Ectodermal cell (in vitro differentiated cells): Measurements from ENCODE around the gene CYFIP1.

ENCODE experiments used
- H3K27ac ChIP-seq: 2 replicates; pipeline ENCODE4 v1.7.0; 2013; ENCODE audit warnings: mild to moderate bottlenecking, low read depth, low read length; ENCODE audit not compliant: insufficient read depth, poor library complexity, severe bottlenecking
- H3K27me3 ChIP-seq: 2 replicates; pipeline ENCODE4 v1.7.0; 2013; ENCODE audit warnings: mild to moderate bottlenecking, low read length; ENCODE audit not compliant: insufficient read depth, control insufficient read depth, poor library complexity, severe bottlenecking
- H3K36me3 ChIP-seq: one replicate; pipeline ENCODE4 v1.7.0; 2013; ENCODE audit warnings: low read length; ENCODE audit not compliant: control insufficient read depth, insufficient read depth
- H3K4me1 ChIP-seq: one replicate; pipeline ENCODE4 v1.7.0; 2013; ENCODE audit warnings: low read length; ENCODE audit not compliant: control insufficient read depth, insufficient read depth
- H3K4me3 ChIP-seq: 2 replicates; pipeline ENCODE4 v1.7.0; 2013; ENCODE audit warnings: low read depth, low read length, control low read depth; ENCODE audit not compliant: insufficient read depth
- H3K9me3 ChIP-seq: 2 replicates; pipeline ENCODE4 v1.7.0; 2013; ENCODE audit warnings: mild to moderate bottlenecking, low read length, moderate library complexity; ENCODE audit not compliant: control insufficient read depth
- WGBS, 2 experiments: methylation state at CpG; one replicate each; pipeline ENCODE4 v1.1.7; 2013; ENCODE audit warnings: missing lambda C conversion rate in 2 of 2; 5-methylcytosine and 5-hydroxymethylcytosine counted together

Gene CYFIP1

DNA sequence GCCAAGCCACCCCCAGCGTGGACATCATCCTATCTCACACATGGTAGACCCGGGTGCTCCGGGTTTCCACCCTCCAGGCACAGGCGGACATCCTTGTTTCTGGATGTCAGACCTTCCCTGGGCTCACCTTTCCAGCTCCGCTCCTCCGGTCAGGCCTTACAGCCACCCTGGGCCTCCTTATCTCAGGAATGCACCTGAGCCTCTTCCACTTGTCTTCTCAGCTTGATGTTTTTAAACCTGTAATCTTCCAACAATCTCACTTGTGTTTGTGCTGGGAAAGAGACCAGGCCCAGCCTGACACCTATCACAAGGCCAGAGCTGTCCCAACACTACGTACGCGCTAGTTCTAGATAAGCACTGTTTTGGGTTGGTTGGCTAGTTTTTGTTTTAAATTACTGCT lies 87.8 kb downstream of the CYFIP1 start:
- Histone ChIP-seq H3K27ac (no peak overlapping the region), H3K36me3 (peaks cover 8% of the 10 kb centered on the region)
- WGBS, 2 experiments = 93 to 97% methylated on average over 9 of the region's 9 CpGs

DNA sequence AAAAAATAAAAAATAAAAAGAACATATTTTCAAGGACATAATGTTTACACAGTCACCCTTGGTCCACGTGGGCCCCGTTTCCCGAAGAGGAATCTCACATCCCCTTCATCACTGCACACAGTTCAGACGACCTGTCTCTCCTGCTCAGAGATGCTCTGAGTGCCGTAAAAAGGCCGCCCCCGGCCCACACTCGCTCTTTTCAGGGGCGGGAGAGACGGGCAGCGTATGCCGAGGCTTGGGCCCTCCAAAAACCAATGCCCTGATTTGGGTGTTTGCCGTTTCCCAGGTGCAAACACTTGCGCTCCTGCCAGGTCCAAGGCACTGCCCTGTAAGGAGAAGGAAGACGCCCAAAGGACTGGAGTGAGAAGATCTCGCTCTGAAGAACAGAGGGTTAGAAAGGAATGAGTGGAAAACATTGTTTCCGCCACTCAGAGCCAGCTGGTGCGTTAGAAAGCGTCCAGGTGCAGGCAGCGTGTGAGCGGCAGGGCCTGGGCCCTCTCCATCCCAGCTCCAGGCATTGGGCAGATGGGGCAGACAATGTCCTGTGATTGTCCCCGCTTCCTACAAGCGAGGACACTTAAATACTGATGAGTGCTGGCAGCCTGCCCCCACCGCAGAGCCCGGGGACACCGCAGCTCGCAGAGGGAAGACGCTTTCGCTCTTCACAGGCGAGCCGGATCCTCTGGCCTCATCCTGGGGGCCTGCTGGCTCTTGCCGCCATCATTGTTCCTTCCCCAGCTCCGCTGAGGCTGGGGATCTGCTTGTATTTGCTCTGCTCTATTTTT lies 88.5 kb downstream of the CYFIP1 start:
- Histone ChIP-seq H3K36me3 (peaks cover 8% of the 10 kb centered on the region), H3K9me3 (no peaks in the 10 kb centered on the region), H3K27me3 (no peaks in the 10 kb centered on the region), H3K27ac (no peak overlapping the region), H3K4me1 (no peaks in the 10 kb centered on the region), H3K4me3 (no peak overlapping the region)
- WGBS, 2 experiments = 92 to 94% methylated on average over 33 of the region's 33 CpGs

More for the DNA sequence above, 87.8 kb downstream of the CYFIP1 start:
- H3K4me1 ChIP-seq = no peaks in the 10 kb centered on the region
- H3K9me3 ChIP-seq = no peaks in the 10 kb centered on the region
- no peak overlapping the region for H3K4me3 ChIP-seq
- no peaks in the 10 kb centered on the region for H3K27me3 ChIP-seq

DNA sequence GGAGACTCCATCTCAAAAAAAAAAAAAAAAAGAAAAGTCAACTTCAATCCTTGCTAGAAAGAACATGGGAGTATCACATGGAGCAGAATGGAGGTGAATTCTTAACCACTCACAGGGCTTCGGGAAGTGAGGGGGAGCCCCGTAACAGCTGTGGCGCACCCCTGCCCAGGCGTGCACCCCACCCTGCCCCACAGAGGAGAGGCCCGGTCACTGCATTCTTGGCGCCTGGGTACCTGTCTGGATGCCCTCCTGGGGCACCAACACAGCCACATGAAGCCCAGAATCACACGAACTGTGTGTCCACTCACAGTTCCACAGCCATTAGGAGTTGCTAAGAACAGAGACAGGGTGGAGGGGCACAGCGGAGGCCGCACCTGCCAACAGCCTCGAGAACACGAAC lies 89.9 kb downstream of the CYFIP1 start:
- peaks cover 8% of the 10 kb centered on the region for H3K36me3 ChIP-seq

DNA sequence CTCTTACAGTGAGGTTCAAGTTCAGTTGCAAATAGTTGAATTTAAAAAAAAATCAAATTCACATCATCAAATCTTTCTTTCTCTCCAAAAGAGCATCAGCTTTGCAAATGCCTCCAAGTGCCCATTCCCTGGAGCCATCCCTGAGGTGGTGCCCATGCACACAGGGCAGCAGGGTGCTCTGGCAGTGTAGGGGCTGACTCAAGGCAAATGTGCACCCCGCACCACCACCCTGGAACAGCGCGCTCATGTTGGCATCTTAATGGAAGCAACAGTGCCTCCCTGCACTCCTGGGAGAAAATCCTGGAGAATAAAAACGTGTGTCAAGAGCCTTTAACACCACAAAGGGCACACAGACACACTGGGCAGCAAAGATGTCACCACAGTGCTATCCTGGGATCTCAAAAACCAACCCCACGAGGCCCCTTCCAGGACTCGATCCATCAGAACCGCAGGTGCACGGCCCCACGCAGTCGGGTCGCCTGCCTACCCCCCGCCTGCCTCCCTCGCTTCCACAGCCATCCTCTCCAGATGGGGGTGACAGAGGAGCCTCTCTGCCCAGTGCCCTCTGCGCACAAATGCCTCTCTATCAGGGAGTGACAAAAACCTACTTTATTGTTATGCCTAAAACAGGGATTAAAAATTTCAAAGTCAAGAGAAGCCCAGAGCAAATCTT lies 90.9 kb downstream of the CYFIP1 start:
- Histone ChIP-seq H3K4me1 (no peaks in the 10 kb centered on the region), H3K27ac (no peak overlapping the region), H3K4me3 (no peak overlapping the region), H3K27me3 (no peaks in the 10 kb centered on the region), H3K9me3 (no peaks in the 10 kb centered on the region), H3K36me3 (peaks cover 8% of the 10 kb centered on the region)
- 92 to 94% methylated on average over 14 of the region's 14 CpGs for WGBS, 2 experiments

More for the DNA sequence above, 89.9 kb downstream of the CYFIP1 start:
- WGBS, 2 experiments = 95 to 98% methylated on average over 11 of the region's 11 CpGs
- Histone ChIP-seq H3K27me3 (no peaks in the 10 kb centered on the region), H3K4me3 (no peak overlapping the region), H3K27ac (no peak overlapping the region), H3K9me3 (no peaks in the 10 kb centered on the region), H3K4me1 (no peaks in the 10 kb centered on the region)

DNA sequence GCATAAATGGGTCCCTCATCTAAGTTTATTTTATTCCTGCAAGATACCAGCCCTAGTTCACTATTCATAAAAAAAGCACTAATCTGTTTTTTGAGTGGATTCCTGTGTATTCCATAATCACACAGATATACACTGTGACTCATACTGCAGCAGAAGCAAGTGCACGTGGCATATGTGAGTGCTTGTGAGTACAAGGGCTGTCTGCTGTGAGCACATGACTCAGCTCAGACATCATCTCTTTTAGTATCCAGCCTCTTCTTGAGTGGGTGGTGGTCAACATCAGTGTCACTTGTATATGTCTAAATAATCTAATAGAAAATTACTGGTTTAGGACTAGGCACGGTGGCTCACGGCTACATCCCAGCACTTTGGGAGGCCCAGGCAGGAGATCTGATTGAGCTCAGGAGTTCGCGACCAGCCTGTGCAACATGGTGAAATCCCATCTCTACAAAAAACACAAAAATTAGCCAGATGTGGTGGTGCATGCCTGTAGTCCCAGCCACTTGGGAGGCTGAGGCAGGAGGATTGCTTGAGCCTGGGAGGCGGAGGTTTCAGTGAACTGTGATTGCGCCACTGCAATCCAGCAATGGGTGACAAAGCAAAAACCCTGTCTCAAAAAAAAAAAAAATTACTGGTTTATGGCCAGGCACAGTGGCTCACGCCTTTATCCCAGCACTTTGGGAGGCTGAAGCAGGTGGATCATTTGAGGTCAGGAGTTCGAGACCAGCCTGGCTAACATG lies 91.9 kb downstream of the CYFIP1 start:
- H3K27ac ChIP-seq = no peak overlapping the region

DNA sequence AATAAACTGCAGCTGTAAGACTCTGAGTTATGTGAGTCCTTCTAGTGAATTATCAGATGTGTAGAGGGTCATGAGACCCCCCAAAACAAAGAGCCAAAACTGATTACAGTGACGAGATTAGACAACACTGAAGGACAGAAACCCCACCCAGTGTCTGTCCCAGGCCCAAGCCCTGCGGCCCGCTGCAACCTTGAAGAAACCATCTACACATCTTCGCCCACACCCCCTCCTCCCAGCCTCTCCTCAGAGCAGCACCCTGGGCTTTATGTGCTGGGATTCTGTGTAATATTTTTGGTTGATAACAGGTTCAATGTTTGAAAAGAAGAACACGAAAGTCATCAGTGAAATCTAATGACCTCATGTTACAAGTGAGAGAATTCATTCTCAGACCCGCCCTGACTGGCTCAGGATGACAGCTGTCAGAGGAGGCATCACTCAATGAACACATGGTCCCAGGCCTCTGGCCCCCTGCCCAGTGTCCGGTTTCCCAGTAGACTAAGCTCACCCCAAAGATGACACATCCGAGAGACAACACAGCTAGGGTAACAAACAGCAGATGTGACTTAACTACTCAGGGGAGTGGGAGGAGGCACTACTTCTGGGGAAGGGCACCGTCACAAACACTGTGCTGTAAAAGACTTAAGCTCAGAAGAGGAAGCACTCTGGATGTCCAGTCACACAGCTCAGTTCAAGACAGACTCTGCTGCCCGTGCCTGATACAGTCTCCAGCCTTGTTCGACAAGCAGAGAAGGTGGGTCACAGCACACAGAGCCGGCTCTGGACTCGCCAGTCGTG lies 92.8 kb downstream of the CYFIP1 start:
- peaks cover 8% of the 10 kb centered on the region for H3K36me3 ChIP-seq
- no peak overlapping the region for H3K27ac ChIP-seq

More for the DNA sequence above, 91.9 kb downstream of the CYFIP1 start:
- Histone ChIP-seq H3K36me3 (peaks cover 8% of the 10 kb centered on the region), H3K9me3 (no peaks in the 10 kb centered on the region), H3K27me3 (no peaks in the 10 kb centered on the region), H3K4me3 (no peak overlapping the region), H3K4me1 (no peaks in the 10 kb centered on the region)
- WGBS, 2 experiments = 87 to 96% methylated on average over 9 of the region's 9 CpGs

DNA sequence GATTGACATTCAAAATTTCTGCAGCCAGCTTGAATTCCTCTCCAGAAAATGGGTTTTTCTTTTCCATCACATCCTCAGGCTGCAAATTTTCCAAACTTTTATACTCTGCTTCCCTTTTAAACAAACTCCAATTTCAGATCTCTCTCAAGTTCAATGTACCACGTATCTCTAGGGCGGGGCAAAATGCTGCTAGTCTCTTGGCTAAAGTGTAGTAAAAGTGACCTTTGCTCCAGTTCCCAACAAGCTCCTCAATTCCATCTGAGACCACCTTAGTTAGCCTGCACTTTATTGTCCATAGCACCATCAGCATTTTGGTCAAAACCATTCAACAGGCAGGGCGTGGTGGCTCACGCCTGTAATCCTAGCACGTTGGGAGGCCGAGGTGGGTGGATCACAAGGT lies 95.0 kb downstream of the CYFIP1 start:
- peaks cover 3% of the 10 kb centered on the region for H3K36me3 ChIP-seq
- H3K27ac ChIP-seq = no peak overlapping the region
- H3K4me3 ChIP-seq = no peak overlapping the region
- H3K4me1 ChIP-seq = no peaks in the 10 kb centered on the region
- 94% methylated on average over 6 of the region's 6 CpGs for WGBS, 2 experiments
- no peaks in the 10 kb centered on the region for H3K27me3 ChIP-seq
- H3K9me3 ChIP-seq = no peaks in the 10 kb centered on the region

More for the DNA sequence above, 92.8 kb downstream of the CYFIP1 start:
- Histone ChIP-seq H3K27me3 (no peaks in the 10 kb centered on the region), H3K9me3 (no peaks in the 10 kb centered on the region), H3K4me3 (no peak overlapping the region), H3K4me1 (no peaks in the 10 kb centered on the region)
- 93% methylated on average over 13 to 14 of the region's 14 CpGs for WGBS, 2 experiments

DNA sequence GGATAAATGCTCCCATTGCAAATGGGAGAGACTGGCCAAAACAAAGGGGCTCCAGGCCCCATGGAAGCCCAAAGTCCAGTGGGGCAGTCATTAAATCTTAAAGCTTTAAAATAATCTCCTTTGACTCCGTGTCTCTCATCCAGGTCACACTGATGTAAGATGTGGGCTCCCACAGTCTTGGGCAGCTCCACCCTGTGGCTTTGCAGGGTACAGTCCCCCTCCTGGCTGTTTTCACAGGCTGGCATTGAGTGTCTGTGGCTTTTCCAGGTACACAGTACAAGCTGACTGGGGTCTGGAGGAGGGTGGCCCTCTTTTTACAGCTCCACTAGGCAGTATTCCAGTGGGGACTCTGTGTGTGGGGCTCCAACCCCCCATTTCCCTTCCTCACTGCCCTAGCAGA lies 95.8 kb downstream of the CYFIP1 start:
- H3K9me3 ChIP-seq = no peaks in the 10 kb centered on the region
- H3K36me3 ChIP-seq = peaks cover 3% of the 10 kb centered on the region
- no peaks in the 10 kb centered on the region for H3K4me1 ChIP-seq
- 82 to 92% methylated on average over 1 of the region's 1 CpG for WGBS, 2 experiments
- no peak overlapping the region for H3K4me3 ChIP-seq
- no peaks in the 10 kb centered on the region for H3K27me3 ChIP-seq
- no peak overlapping the region for H3K27ac ChIP-seq

DNA sequence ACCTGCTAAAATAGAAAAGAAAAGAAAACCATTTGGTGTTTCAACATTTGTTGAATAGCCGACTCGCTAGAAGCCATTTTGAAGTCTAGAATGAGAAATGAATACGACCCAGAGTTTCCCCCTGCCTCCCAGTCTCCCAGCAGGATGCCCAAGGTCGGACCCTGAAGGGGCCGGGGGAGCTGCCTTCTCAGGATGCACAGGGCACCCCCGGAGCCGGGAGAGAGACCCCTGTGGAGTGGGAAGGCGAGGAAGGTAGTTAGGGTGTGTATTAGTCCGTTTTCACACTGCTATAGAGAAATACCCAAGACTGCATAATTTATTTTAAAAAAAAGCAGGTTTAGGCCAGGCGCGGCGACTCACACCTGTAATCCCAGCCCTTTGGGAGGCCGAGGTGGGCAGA lies 97.0 kb downstream of the CYFIP1 start:
- Histone ChIP-seq H3K4me1 (no peaks in the 10 kb centered on the region), H3K9me3 (no peaks in the 10 kb centered on the region), H3K27me3 (no peaks in the 10 kb centered on the region), H3K36me3 (peaks cover 5% of the 10 kb centered on the region), H3K27ac (no peak overlapping the region), H3K4me3 (no peak overlapping the region)
- 85 to 89% methylated on average over 11 to 13 of the region's 13 CpGs for WGBS, 2 experiments
